Hepatocyte (in vitro differentiated cells): ENCODE measurements around the gene IRAK1. TPM values are rescaled to one million over a fixed set of nuclear protein-coding genes. Genes with fewer than 3 reads are reported as not detected.

Experiments used
- DNase-seq: peaks from one replicate; pipeline ENCODE4 v3.0.0-alpha.2; 2016; ENCODE audit warnings: low spot score
- H2AFZ ChIP-seq: fragments of 200-600 bp; sonication (generic); 2 replicates; pipeline ENCODE4 v1.6.0; 2016; ENCODE audit warnings: antibody characterized with exemption, mild to moderate bottlenecking
- H3K27ac ChIP-seq: fragments of 200-600 bp; sonication (generic); 2 replicates; pipeline ENCODE4 v1.5.1; 2016; ENCODE audit warnings: mild to moderate bottlenecking
- H3K27me3 ChIP-seq: fragments of 200-600 bp; sonication (generic); 2 replicates; pipeline ENCODE4 v1.6.1; 2016
- H3K36me3 ChIP-seq: fragments of 200-600 bp; sonication (generic); replicated peaks from 2 replicates; pipeline ENCODE4 v1.5.1; 2016; ENCODE audit warnings: low read depth; ENCODE audit not compliant: insufficient read depth
- H3K4me1 ChIP-seq: fragments of 200-600 bp; sonication (generic); 2 replicates; pipeline ENCODE4 v1.5.1; 2016; ENCODE audit warnings: mild to moderate bottlenecking, moderate library complexity; ENCODE audit not compliant: insufficient read depth
- H3K4me2 ChIP-seq: fragments of 200-600 bp; sonication (generic); 2 replicates; pipeline ENCODE4 v1.6.0; 2016
- H3K4me3 ChIP-seq: fragments of 200-600 bp; sonication (generic); 2 replicates; pipeline ENCODE4 v1.5.1; 2016; ENCODE audit warnings: mild to moderate bottlenecking
- H3K79me2 ChIP-seq: fragments of 200-600 bp; sonication (generic); 2 replicates; pipeline ENCODE4 v1.6.0; 2017; ENCODE audit warnings: mild to moderate bottlenecking
- H3K9me2 ChIP-seq: fragments of 200-600 bp; sonication (generic); replicated peaks from 2 replicates; pipeline ENCODE4 v1.6.0; 2017; ENCODE audit warnings: mild to moderate bottlenecking; ENCODE audit not compliant: insufficient read depth
- H3K9me3 ChIP-seq: fragments of 200-600 bp; sonication (generic); 2 replicates; pipeline ENCODE4 v1.5.1; 2016; ENCODE audit warnings: low read depth, mild to moderate bottlenecking
- H4K20me1 ChIP-seq: fragments of 200-600 bp; sonication (generic); 2 replicates; pipeline ENCODE4 v1.6.0; 2016; ENCODE audit warnings: mild to moderate bottlenecking; ENCODE audit not compliant: insufficient read depth, poor library complexity, severe bottlenecking
- EZH2 ChIP-seq: fragments of 200-600 bp; sonication (generic); IDR thresholded peaks from 2 replicates; pipeline ENCODE4 v1.6.1; 2016; ENCODE audit warnings: antibody characterized with exemption, mild to moderate bottlenecking, borderline replicate concordance
- EZH2phosphoT487 ChIP-seq: fragments of 200-600 bp; sonication (generic); IDR thresholded peaks from one replicate; pipeline ENCODE4 v1.6.1; 2018; ENCODE audit warnings: antibody characterized with exemption, mild to moderate bottlenecking, low read depth, moderate library complexity; ENCODE audit not compliant: unreplicated experiment, severe bottlenecking
- WGBS: methylation state at CpG from one replicate; pipeline ENCODE4 v1.1.6; 2016; ENCODE audit warnings: low lambda C conversion rate; ENCODE audit errors: missing lambda C conversion rate; 5-methylcytosine and 5-hydroxymethylcytosine counted together
- polyA plus RNA-seq: library from polyadenylated mRNA; unstranded; fragments of >200 nt; fragmentation: Nextera tagmentation; extraction: Ambion mirVana; gene quantifications from 2 replicates; pipeline ENCODE4 v1.2.1, GENCODE V29; 2016
- total RNA-seq: library from RNA; depleted of rRNA; stranded (reverse); fragments of >200 nt; gene quantifications from 2 replicates; pipeline ENCODE4 v1.2.3, GENCODE V29; 2014
- TF ChIP-seq, protein P1 (sequence below): fragments of 200-600 bp; sonication (generic); IDR thresholded peaks from 2 replicates; pipeline ENCODE4 v1.5.1; 2016; ENCODE audit warnings: antibody characterized with exemption, mild to moderate bottlenecking; ENCODE audit not compliant: poor library complexity

Gene IRAK1
- total and polyA plus RNA-seq, 2 experiments from 2014 or later = 44.1 to 99.4 TPM

DNA sequence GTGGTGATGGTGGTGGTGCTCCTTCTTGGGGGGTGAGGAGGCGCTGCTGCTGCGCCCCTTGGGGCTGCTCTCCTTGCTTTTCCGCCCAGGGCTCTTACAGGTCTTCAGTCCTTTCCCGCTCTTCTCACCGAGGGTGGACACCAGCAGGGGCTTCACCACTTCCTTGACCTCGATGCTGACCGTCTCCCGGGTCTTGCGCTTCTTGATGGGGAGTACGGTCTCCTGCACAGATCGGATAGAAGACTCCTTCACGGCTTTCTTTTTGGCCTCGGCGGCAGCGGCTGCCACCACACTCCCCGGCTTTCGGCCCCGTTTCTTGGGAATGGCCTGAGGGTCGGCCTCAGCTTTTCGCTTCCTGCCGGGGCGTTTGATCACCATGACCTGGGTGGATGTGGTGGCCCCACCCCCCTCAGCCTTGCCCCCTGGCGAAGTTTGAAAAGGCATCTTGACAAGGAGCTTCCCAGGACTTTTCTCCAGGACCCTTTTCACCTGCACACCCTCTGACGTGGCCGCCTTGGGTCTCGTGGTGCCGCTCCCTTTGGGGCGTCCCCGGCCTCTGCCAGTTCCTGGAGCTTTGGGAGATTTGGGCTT, 11.1 kb upstream of the IRAK1 start:
- Histone ChIP-seq H3K4me1 (no peaks in the 10 kb centered on the region), H3K4me3 (no peak overlapping the region), H3K9me2 (no peaks in the 10 kb centered on the region), H3K36me3 (no peaks in the 10 kb centered on the region), H3K27ac (no peak overlapping the region), H3K27me3 (no peaks in the 10 kb centered on the region), H2AFZ (no peak overlapping the region), H3K4me2 (no peak overlapping the region), H3K79me2 (peaks cover 10% of the 10 kb centered on the region), H4K20me1 (no peaks in the 10 kb centered on the region), H3K9me3 (no peaks in the 10 kb centered on the region)
- TF ChIP-seq EZH2 = no peak
- TF ChIP-seq, protein P1, sequence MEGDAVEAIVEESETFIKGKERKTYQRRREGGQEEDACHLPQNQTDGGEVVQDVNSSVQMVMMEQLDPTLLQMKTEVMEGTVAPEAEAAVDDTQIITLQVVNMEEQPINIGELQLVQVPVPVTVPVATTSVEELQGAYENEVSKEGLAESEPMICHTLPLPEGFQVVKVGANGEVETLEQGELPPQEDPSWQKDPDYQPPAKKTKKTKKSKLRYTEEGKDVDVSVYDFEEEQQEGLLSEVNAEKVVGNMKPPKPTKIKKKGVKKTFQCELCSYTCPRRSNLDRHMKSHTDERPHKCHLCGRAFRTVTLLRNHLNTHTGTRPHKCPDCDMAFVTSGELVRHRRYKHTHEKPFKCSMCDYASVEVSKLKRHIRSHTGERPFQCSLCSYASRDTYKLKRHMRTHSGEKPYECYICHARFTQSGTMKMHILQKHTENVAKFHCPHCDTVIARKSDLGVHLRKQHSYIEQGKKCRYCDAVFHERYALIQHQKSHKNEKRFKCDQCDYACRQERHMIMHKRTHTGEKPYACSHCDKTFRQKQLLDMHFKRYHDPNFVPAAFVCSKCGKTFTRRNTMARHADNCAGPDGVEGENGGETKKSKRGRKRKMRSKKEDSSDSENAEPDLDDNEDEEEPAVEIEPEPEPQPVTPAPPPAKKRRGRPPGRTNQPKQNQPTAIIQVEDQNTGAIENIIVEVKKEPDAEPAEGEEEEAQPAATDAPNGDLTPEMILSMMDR = no peak
- no peak for TF ChIP-seq EZH2phosphoT487
- DNase-seq = no peak
- WGBS = 94% methylated on average over 29 of the region's 29 CpGs

DNA sequence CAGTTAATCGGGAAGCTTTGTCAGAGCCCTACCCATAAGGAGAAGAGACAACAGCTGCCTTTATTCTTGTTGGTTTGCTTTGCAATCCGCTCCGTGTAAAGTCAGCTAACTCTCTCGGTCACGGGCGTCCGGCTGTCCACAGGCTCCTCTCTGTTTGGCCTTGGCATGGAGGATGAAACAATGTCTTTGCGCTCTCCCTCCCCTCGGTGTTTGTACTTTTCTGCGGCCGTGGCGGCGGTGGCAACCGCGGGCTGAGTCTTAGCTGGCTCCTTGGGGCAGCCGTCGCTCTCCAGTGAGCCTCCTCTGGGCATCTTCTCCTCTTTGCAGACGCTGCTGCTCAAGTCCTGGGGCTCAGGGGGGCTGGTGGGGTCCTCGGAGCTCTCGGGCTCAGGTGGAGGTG, 10.6 kb upstream of the IRAK1 start:
- no peaks in the 10 kb centered on the region for H3K36me3 ChIP-seq
- TF ChIP-seq EZH2phosphoT487 = no peak
- no peak for TF ChIP-seq EZH2
- TF ChIP-seq, protein P1 = no peak
- H3K9me2 ChIP-seq = no peaks in the 10 kb centered on the region
- H3K27ac ChIP-seq = no peak overlapping the region
- H3K9me3 ChIP-seq = no peaks in the 10 kb centered on the region
- H3K4me3 ChIP-seq = no peak overlapping the region
- H2AFZ ChIP-seq = no peak overlapping the region
- H3K27me3 ChIP-seq = no peaks in the 10 kb centered on the region
- 87% methylated on average over 20 of the region's 20 CpGs for WGBS
- no peaks in the 10 kb centered on the region for H4K20me1 ChIP-seq
- H3K4me2 ChIP-seq = no peak overlapping the region
- H3K4me1 ChIP-seq = no peaks in the 10 kb centered on the region
- peaks cover 9% of the 10 kb centered on the region for H3K79me2 ChIP-seq
- DNase-seq = no peak

DNA sequence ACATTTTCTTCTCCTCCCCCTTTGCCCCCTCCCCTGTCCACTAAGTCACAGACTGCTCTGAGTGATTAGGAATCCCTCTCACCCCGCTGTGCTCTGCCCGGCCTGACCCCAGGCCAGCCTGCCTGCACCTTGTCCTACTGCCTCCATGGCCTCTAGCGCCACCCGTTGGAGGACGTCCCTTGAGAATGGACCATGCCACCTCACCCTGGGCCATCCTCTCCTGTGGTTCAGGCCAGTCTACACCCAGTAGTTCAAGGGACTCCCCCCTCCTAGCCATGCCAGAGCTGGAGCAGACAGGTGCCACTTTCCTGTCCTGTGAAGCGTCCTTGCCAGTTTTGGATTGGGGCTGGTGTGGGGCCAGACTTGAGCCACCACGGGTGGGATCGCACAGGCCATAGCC, 9.7 kb upstream of the IRAK1 start:
- H2AFZ ChIP-seq = no peak overlapping the region
- no peak overlapping the region for H3K4me2 ChIP-seq
- peaks cover 1% of the 10 kb centered on the region for H3K79me2 ChIP-seq
- WGBS = 85% methylated on average over 8 of the region's 8 CpGs
- DNase-seq = no peak
- no peaks in the 10 kb centered on the region for H4K20me1 ChIP-seq
- TF ChIP-seq EZH2 (no peak), EZH2phosphoT487 (no peak)
- TF ChIP-seq, protein P1 = no peak
- H3K9me2 ChIP-seq = no peaks in the 10 kb centered on the region
- H3K9me3 ChIP-seq = no peaks in the 10 kb centered on the region
- no peaks in the 10 kb centered on the region for H3K4me1 ChIP-seq
- no peak overlapping the region for H3K27ac ChIP-seq
- no peaks in the 10 kb centered on the region for H3K27me3 ChIP-seq
- H3K36me3 ChIP-seq = no peaks in the 10 kb centered on the region
- no peak overlapping the region for H3K4me3 ChIP-seq
